Neural crest cell (in vitro differentiated cells): ENCODE measurements around the gene KYAT1. TPM values are rescaled to one million over a fixed set of nuclear protein-coding genes. Genes with fewer than 3 reads are reported as not detected.

Source experiments
- DNase-seq: peaks from one replicate; pipeline ENCODE4 v3.0.0; 2021; ENCODE audit warnings: low read depth, mixed read lengths, low spot score
- H3K27ac Mint-ChIP-seq: one replicate; pipeline ENCODE4 v1.8.0; 2021; ENCODE audit warnings: mild to moderate bottlenecking, mixed read lengths; ENCODE audit not compliant: unreplicated experiment
- H3K27me3 Mint-ChIP-seq: 2 replicates; pipeline ENCODE4 v1.8.0; 2021; ENCODE audit warnings: low read depth, mild to moderate bottlenecking, mixed read lengths
- H3K36me3 Mint-ChIP-seq: 2 replicates; pipeline ENCODE4 v1.8.0; 2021; ENCODE audit warnings: low read depth, mild to moderate bottlenecking, mixed read lengths
- H3K4me1 Mint-ChIP-seq: 2 replicates; pipeline ENCODE4 v1.8.0; 2021; ENCODE audit warnings: mixed read lengths
- H3K4me3 Mint-ChIP-seq: one replicate; pipeline ENCODE4 v1.8.0; 2021; ENCODE audit warnings: mild to moderate bottlenecking, mixed read lengths
- H3K9me3 Mint-ChIP-seq: 2 replicates; pipeline ENCODE4 v1.8.0; 2021; ENCODE audit warnings: mixed read lengths
- total RNA-seq: library from RNA; stranded (reverse); gene quantifications from 2 replicates; pipeline ENCODE4 v1.2.1, GENCODE V29; 2021
- TF ChIP-seq, protein P1 (sequence below): fragments of 200-600 bp; sonication (generic); conservative IDR thresholded peaks from 2 replicates; pipeline ENCODE4 v1.5.0; 2021; ENCODE audit warnings: antibody characterized with exemption, mild to moderate bottlenecking

Gene KYAT1
- total RNA-seq, 1 donor from 2014 or later, result 17.7 TPM

DNA sequence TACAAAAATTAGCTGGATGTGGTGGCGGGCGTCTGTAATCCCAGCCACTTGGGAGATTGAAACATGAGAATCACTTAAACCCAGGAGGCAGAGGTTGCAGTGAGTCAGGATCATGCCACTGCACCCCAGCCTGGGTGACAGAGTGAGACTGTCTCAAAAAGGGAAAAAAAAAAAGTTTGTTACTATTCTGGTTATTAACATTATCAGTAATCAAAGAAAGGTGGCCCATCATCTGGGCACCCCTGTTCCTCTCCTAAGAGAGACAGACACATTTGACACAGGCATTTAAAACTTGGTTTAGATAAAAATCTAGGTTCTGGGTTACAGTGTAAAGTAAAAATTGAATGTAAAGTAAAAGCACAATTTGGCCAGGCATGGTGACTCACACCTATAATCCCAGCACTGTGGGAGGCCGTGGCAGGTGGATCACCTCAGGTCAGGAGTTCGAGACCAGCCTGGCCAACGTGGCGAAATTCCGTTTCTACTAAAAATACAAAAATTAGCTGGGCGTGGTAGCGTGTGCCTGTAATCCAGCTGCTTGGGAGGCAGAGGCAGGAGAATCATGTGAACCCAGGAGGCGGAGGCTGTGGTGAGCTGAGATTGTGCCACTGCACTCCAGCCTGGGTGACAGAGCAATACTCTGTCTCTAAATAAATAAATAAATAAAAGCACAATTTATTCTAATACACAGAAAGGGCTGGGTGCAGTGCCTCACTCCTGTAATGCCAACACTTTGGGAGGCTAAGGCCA is 22.3 kb upstream of the KYAT1 start:
- TF ChIP-seq, protein P1, sequence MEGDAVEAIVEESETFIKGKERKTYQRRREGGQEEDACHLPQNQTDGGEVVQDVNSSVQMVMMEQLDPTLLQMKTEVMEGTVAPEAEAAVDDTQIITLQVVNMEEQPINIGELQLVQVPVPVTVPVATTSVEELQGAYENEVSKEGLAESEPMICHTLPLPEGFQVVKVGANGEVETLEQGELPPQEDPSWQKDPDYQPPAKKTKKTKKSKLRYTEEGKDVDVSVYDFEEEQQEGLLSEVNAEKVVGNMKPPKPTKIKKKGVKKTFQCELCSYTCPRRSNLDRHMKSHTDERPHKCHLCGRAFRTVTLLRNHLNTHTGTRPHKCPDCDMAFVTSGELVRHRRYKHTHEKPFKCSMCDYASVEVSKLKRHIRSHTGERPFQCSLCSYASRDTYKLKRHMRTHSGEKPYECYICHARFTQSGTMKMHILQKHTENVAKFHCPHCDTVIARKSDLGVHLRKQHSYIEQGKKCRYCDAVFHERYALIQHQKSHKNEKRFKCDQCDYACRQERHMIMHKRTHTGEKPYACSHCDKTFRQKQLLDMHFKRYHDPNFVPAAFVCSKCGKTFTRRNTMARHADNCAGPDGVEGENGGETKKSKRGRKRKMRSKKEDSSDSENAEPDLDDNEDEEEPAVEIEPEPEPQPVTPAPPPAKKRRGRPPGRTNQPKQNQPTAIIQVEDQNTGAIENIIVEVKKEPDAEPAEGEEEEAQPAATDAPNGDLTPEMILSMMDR, result no peak
- no peaks in the 10 kb centered on the region for H3K27me3 Mint-ChIP-seq
- H3K9me3 Mint-ChIP-seq, result no peaks in the 10 kb centered on the region
- H3K36me3 Mint-ChIP-seq, result peaks cover 15% of the 10 kb centered on the region
- no peak for DNase-seq
- no peak overlapping the region for H3K27ac Mint-ChIP-seq
- H3K4me3 Mint-ChIP-seq, result no peak overlapping the region
- H3K4me1 Mint-ChIP-seq, result no peaks in the 10 kb centered on the region

DNA sequence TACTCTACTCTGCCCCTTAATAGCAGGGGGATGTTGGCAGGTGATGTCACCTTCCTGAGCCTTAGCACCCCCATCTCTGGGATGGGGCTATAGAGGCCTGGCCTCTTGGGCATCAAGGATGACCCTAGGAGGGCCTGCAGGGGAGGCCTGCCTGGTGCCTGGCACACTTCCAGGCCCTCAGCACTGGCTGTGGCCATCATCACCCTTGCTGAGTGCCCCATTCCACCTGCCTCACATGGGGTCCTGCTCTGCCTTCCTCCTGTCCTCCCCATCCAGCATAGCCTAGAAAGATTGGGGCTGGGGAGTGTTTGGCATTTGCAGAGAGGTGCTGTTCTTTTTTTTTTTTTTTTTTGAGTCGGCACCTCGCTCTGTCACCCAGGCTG is 21.3 kb upstream of the KYAT1 start:
- H3K4me1 Mint-ChIP-seq, result no peaks in the 10 kb centered on the region
- no peak overlapping the region for H3K4me3 Mint-ChIP-seq
- TF ChIP-seq, protein P1, result no peak
- no peaks in the 10 kb centered on the region for H3K27me3 Mint-ChIP-seq
- DNase-seq, result no peak
- no peak overlapping the region for H3K27ac Mint-ChIP-seq
- H3K9me3 Mint-ChIP-seq, result no peaks in the 10 kb centered on the region
- H3K36me3 Mint-ChIP-seq, result peaks cover 8% of the 10 kb centered on the region

DNA sequence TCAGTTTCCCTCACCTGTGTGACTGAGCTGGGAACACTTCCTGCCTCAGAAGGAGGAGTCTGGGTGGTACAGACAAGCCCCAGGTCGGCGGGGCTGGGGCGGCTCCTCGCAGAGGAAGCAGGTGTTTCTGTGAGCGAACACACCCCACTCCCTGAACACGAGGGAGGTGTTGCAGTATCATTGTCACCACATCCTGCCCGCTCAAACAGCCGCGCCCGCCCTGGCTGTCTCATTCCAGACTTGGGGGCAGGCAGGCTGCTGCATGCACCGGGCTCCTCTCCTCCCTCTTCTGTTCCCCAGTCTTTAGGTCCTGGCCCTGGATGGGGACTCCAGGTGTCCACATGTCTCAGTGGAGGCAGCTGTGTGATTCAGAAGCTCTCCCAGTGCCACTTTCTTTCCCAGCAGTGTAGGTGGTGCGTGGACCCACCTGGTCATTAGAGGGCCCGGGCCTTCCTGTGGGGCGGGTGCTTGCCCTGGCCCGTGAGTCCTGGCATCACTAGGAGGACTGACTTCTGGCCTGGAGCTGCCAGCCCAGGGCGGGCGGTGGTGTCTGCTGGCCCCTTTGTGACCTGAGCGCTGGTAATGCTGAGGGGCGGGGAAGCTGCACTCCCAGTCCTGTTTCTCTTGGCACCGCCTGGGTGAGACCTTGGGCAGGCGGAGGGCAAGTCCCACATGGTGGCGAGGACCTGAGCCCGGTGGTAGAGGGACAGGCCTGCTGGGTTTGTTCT is 20.8 kb upstream of the KYAT1 start:
- Mint-ChIP-seq H3K27me3 (no peaks in the 10 kb centered on the region), H3K4me3 (no peak overlapping the region), H3K4me1 (no peaks in the 10 kb centered on the region), H3K36me3 (peaks cover 3% of the 10 kb centered on the region), H3K27ac (no peak overlapping the region), H3K9me3 (no peaks in the 10 kb centered on the region)
- TF ChIP-seq, protein P1, result no peak
- DNase-seq, result no peak

DNA sequence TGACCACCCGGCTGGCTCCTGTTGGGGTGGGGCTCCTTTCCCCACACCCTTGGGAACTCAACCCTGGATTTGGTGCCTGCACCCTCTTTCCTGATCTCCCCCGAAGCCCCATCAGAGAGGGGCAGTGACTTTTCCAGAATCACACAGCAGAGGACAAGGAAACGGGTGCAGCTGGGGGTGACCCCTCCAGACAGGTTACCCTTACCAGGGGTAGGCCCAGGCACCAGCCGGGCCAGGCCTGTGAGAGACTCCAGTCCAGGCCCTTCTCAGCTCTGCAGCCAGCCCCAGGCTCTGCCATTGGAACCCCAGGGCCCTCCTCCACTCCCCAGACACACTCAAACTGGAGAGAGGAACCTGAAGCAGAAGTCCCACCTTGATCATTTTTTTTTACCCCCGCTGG is 20.1 kb upstream of the KYAT1 start:
- Mint-ChIP-seq H3K4me1 (no peaks in the 10 kb centered on the region), H3K27me3 (no peaks in the 10 kb centered on the region), H3K36me3 (no peaks in the 10 kb centered on the region), H3K27ac (no peak overlapping the region), H3K4me3 (no peak overlapping the region), H3K9me3 (no peaks in the 10 kb centered on the region)
- no peak for DNase-seq
- TF ChIP-seq, protein P1, result no peak

DNA sequence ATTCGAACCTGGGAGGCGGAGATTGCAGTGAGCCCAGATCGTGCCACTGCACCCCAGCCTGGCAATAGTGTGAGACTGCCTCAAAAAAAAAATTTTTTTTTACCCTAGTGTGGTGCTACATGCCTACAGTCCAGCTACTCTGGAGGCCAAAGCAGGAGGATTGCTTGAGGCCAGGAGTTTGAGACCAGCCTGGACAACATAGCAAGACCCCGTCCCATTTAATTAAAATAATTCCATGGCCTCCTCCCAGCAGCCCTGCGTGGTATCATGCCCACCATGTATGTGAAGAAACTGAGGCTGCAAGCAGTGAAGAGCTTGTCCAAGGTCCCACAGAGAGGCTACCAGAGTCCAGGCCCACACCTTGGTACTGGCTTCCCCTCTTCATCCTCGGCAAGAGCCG is 19.6 kb upstream of the KYAT1 start:
- H3K9me3 Mint-ChIP-seq, result no peaks in the 10 kb centered on the region
- H3K27ac Mint-ChIP-seq, result no peak overlapping the region
- no peaks in the 10 kb centered on the region for H3K4me1 Mint-ChIP-seq
- H3K36me3 Mint-ChIP-seq, result no peaks in the 10 kb centered on the region
- TF ChIP-seq, protein P1, result no peak
- H3K4me3 Mint-ChIP-seq, result no peak overlapping the region
- DNase-seq, result no peak
- no peaks in the 10 kb centered on the region for H3K27me3 Mint-ChIP-seq
